Peyer's patch (tissue), 4 donors: ENCODE results near the gene OR9Q1.
"Not testable (repeated sequence)": the region's sequence is repeated elsewhere in the genome, so short reads cannot be mapped to it uniquely, and the experiment has no call there.

ENCODE experiments used
- POLR2A ChIP-seq, 2 donors: fragments of 450-650 bp; IDR thresholded peaks; one replicate each; pipeline ENCODE4 v1.5.1; 2017; ENCODE audit warnings: antibody characterized with exemption in 2 of 2, mild to moderate bottlenecking in 2 of 2, moderate library complexity in 2 of 2
- TF ChIP-seq, protein P1 (sequence below), 6 experiments: fragments of 450-650 bp in 4 of 6; fragments of 200-600 bp in 2 of 6; sonication (generic) in 1 of 6; IDR thresholded peaks; one replicate each; pipeline ENCODE4 v1.5.1; 2017 to 2019; ENCODE audit warnings: antibody characterized with exemption in 6 of 6, mild to moderate bottlenecking in 3 of 6, moderate library complexity in 1 of 6

DNA sequence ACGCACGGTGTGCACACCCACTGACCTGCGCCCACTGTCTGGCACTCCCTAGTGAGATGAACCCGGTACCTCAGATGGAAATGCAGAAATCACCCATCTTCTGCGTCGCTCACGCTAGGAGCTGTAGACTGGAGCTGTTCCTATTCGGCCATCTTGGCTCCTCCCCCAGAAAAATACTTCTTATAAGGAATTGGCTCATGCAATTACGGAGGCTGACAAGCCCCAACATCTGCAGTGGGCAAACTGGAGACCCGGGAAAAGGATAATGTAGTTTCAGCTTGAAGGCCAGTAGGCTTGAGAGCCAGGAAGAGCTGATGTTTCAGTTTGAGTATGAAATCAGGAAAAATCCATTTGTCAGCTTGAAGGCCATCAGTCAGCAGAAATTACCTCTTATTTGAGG is 23.7 kb upstream of the OR9Q1 start:
- TF ChIP-seq, protein P1, sequence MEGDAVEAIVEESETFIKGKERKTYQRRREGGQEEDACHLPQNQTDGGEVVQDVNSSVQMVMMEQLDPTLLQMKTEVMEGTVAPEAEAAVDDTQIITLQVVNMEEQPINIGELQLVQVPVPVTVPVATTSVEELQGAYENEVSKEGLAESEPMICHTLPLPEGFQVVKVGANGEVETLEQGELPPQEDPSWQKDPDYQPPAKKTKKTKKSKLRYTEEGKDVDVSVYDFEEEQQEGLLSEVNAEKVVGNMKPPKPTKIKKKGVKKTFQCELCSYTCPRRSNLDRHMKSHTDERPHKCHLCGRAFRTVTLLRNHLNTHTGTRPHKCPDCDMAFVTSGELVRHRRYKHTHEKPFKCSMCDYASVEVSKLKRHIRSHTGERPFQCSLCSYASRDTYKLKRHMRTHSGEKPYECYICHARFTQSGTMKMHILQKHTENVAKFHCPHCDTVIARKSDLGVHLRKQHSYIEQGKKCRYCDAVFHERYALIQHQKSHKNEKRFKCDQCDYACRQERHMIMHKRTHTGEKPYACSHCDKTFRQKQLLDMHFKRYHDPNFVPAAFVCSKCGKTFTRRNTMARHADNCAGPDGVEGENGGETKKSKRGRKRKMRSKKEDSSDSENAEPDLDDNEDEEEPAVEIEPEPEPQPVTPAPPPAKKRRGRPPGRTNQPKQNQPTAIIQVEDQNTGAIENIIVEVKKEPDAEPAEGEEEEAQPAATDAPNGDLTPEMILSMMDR (IDR thresholded peaks at IDR 0.05): not testable (repeated sequence)
- not testable (repeated sequence) for TF ChIP-seq POLR2A (IDR thresholded peaks at IDR 0.05)
